ENCODE data around the gene SEC61G.

Gene SEC61G

DNA sequence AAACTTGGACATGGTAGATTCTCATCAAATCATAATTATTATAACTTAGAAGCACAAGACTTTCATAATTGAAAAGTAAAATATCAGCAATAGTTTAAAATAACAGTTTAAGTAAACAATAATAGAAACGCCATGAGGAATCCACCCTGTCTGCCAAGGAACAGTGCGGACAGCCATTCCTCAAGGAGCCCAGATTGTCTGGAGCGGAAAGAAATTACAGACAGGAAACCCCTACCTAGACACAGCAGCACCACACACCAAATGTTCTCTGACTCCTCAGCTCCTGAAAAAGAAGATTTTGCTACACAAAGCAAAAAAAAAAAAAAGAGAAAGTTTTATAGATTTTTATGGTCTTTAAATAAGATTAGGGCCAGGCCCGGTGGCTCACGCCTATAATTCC lies 21.5 kb upstream of the SEC61G start:
- TF ChIP-seq, protein P1, sequence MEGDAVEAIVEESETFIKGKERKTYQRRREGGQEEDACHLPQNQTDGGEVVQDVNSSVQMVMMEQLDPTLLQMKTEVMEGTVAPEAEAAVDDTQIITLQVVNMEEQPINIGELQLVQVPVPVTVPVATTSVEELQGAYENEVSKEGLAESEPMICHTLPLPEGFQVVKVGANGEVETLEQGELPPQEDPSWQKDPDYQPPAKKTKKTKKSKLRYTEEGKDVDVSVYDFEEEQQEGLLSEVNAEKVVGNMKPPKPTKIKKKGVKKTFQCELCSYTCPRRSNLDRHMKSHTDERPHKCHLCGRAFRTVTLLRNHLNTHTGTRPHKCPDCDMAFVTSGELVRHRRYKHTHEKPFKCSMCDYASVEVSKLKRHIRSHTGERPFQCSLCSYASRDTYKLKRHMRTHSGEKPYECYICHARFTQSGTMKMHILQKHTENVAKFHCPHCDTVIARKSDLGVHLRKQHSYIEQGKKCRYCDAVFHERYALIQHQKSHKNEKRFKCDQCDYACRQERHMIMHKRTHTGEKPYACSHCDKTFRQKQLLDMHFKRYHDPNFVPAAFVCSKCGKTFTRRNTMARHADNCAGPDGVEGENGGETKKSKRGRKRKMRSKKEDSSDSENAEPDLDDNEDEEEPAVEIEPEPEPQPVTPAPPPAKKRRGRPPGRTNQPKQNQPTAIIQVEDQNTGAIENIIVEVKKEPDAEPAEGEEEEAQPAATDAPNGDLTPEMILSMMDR (IDR thresholded peaks at IDR 0.05), result no peak
- TF ChIP-seq ZFX (IDR thresholded peaks at IDR 0.05; ENCODE audit: borderline replicate concordance), result no peak
- H3K27ac ChIP-seq, result no peak overlapping the region

DNA sequence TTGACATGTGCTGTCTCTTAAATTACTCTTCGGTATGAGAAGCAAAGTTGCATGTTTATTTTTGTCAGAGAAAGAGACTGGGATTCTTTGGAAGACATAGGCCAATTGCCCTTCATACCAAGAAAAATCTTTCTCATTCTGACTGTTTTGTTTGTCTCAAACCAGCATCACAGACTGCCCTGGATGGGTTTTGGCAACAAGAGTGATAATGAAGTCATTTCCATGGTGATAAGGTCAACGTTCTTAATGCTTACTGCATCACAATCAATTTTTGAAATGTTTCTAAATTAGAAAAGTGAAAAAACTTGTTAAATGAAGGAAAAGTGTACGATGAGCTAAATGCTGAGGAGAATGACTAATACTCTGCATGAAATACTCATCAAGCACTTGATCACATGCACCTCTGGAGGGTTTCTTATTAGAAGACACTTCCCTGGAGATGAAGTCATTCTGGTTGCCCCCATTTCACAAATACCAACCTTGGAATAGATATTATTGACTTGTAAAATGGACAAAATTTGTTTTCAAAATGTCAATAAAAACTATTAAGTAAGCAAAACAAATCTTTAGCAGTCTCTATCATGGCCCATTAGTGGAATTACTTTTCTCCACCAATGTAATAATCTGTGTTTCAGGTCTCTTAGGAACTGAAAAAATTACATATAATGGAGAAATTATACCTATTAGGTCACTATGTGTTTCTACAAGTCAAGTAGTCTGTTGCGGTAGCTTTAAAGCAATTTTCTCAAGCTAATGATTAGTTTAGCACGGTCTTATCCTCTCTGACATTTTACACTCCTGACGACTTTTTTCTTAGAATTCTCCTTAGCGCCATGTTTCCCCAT lies 19.9 kb upstream of the SEC61G start:
- no peak overlapping the region for H3K27ac ChIP-seq
- no peak for TF ChIP-seq ZFX (IDR thresholded peaks at IDR 0.05; ENCODE audit: borderline replicate concordance)
- TF ChIP-seq, protein P1 (IDR thresholded peaks at IDR 0.05), result no peak

DNA sequence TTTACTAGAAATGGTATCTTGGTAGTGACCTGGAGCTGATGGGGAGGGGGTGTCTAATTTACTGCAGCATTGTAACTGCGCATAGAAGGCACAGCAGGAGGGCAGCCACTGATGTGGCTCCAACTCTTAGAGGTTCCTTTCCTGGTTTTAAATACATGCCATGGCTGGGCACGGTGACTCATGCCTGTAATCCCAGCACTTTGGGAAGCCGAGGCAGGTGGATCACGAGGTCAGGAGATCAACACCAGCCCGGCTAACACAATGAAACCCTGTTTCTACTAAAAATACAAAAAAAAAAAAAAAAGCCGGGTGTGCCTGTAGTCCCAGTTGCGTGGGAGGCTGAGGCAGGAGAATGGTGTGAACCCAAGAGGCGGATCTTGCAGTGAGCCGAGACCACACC lies 19.2 kb upstream of the SEC61G start:
- H3K27ac ChIP-seq, result no peak overlapping the region
- TF ChIP-seq, protein P1 (IDR thresholded peaks at IDR 0.05), result no peak
- TF ChIP-seq ZFX (IDR thresholded peaks at IDR 0.05; ENCODE audit: borderline replicate concordance), result no peak

DNA sequence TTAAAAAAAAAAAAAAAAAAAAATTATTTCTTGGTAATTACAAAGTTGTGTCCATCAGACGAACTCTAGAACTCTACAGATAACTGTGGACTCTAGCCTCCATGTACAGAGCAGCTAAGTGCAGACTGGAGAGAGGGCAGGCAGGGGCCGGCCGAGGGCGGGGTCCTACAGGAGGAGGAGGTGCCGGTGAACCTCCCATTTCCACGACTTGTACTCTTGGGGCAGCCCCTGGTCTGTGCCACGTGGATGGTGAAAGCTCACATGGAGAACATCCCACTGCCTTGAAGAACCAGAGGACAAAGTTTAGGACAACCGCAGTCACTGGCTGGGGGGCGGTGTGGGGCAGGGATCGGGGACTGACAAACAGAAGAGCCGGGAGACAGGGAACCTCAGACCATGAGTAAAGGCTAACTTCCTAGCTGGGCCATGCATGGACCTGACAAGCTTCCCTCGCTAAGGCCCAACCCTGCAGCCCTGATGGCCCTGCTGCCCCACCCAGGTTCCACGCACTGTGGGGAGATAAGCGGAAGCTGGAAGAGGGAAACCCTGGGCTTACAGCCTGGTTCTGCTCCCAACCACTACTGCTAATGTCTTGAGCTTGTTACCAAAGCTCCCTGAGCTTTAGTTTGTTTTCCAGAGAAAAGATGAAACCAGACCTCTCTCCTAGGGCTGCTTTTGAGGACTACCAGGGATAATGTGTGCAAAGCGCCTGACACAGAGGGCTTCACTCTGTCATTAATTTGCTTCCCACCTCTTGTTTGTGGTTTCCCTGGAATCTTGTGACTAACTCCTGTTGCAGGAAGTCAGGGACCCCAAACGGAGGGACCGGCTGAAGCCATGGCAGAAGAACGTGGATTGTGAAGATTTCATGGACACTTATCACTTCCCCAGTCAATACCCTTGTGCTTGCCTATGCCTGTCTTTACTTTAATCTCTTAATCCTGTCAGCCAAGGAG lies 16.1 kb upstream of the SEC61G start:
- TF ChIP-seq ZFX (IDR thresholded peaks at IDR 0.05; ENCODE audit: borderline replicate concordance), result no peak
- TF ChIP-seq, protein P1 (IDR thresholded peaks at IDR 0.05), result no peak

DNA sequence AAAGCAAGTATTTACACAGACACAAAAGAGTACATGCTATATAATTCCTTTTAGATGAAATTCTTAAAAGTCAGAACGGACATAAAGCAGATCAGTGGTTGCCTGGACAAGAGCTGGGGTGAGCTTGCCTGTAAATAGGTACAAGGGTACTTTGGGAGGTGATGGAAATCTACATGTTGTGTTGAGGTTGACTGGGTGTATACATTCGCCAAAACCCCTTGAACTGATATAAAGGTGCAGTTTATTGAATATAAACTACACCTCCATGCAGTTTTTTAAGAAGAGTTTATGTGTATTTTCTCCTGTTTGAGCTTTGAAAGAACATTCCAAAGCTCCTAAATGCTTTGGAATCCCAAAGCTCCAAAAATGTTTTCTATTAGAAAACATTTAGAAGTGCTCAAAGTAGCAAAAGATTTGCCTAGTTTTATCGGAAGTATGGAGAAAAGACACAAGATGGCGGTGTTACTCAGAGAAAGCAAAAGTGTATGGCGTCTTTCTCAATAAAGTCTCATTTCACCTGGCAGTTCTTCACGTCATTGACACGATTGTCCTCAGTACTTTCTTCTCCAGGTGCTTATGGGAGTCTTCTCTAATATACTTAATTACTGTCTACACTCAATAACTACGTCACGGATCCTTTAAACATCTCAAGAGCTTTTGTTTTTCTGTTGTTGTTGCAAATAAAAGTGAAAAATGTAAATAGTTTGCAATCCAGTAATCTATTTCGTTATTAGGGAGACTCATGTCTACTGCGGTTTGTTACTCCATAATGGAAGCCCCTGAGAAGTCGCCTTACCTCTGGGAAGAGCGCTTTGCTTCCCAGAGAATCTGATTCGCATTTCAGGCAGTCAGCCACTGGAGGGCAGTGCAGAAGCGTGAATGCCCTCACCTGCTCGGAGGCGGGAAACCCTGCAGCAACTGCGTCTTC lies 14.7 kb upstream of the SEC61G start:
- TF ChIP-seq ZFX (IDR thresholded peaks at IDR 0.05; ENCODE audit: borderline replicate concordance), result no peak
- TF ChIP-seq, protein P1 (IDR thresholded peaks at IDR 0.05), result peak; percentile 98
- H3K27ac ChIP-seq, result peak overlapping the region; percentile 59

More for the DNA sequence above, 16.1 kb upstream of the SEC61G start:
- H3K27ac ChIP-seq, result no peak overlapping the region

DNA sequence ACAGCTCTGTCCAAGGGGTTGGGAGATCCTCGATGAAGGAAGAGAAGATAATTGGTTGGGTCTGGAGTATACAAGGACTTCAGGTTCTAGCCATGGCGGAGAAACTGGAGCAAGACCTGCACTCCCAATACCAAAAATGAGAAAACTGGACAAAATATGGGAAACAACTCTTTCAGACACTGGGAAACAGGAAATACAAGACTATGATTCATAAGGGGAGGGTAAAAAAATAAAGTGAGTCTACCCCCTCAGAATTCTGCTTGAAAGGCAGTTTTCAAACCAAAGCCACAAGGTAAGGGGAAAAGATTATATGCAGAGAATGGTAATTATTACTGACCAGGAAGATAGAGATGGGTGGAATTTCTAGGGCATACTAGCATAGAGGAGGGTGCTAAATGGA lies 10.2 kb upstream of the SEC61G start:
- no peak for TF ChIP-seq ZFX (IDR thresholded peaks at IDR 0.05; ENCODE audit: borderline replicate concordance)
- TF ChIP-seq, protein P1 (IDR thresholded peaks at IDR 0.05), result no peak
- H3K27ac ChIP-seq, result no peak overlapping the region
